GM18519 (cell line): ENCODE measurements around the gene CASP3.
A peak's percentile ranks its signal among the peaks of the same experiment; 100 is the strongest.
"Not testable (repeated sequence)": the region's sequence is repeated elsewhere in the genome, so short reads cannot be mapped to it uniquely, and the experiment has no call there.

Source experiments
- ATAC-seq: cut with Tn5 transposase; IDR thresholded peaks from one replicate; pipeline ENCODE4 v1.9.1; 2021; ENCODE audit warnings: mild to moderate bottlenecking, moderate library complexity; ENCODE audit not compliant: unreplicated experiment, low FRiP score

CASP3 gene

DNA sequence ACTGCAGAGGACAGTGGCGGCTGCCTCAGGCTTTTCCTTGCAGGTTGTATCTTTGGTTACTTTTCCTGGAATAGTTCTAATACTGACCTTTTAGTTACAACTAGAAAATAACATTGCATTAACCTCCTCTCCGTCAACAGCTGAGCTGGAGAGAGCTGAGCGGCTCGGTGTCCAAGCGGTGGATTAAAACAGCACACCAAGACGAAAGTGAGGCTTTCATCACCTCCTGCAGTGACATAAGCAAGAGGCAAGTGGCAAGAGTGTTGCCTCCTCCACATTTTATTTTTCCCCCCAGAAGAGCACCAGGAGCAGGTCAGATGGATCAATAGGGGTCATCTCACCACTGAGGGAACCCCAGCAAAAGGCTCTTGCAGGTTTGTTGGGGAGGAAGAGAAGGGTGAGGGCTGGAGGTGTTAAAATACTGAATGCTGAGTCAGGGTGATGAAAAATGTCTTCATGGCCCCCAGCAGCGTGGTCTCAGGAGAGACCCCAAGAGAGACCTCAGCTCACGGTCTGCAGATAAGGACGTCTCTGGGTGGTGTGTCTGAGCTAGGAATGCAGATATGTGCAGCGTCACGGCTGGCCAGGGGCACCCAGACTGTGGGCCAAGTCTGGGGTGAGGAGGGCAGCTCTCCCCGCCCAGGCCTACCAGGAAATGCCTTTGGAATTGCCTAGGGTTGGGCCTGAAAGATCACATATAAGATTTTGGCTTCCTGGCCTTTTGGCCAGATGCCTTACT lies 50.3 kb downstream of the CASP3 start:
- ATAC-seq, result no peak

GRCh38 chr4:184596617-184597185 lies 52.5 kb downstream of the CASP3 start:
- no peak for ATAC-seq

DNA sequence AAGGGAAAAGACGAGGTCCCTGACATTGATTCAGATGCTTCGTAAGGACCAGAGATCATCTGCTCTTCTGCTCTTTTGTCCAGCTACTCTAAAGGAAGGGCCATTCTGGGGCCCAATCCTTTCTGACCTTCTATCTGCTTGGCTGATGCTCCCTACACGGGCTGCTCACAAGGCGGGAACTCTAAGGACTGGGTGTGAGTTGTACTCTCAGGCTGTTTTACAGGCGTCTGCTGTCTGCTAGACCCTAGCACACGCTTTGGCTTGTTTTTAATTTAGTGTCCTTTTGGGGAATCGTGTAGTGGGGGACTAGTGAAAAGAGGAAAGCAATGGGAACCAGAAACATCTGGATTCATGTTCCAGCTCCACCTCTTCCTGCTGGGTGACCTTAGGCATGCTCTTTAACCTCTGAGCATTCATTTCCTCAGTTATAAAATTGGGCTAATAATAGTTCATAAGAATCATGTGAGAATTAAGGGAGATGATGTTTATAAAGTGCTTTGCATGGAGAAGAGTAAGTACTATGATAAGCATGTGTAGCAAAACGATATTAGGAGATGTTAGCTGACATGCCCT lies 53.1 kb downstream of the CASP3 start:
- no peak for ATAC-seq

GRCh38 chr4:184595430-184595829 lies 53.8 kb downstream of the CASP3 start:
- ATAC-seq, result no peak

DNA sequence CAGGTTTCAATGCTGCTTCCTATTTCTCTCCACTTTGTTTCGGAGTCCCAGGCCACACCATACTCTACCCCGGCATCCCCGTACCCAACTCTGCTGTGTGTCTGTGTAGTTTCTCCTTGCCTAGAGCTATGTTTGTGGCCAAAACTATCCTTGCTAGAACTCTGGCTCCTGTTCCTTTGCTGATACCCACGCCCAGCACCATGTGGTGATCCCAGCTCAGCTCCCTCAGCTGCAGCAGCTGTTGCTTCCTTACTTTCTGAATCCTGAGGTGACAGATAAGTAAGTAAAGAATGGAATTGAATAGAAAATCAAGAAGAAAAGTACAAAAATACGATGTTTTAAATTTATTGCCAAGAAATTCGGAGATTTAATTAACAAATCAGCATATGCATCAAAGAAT lies 55.8 kb downstream of the CASP3 start:
- ATAC-seq, result no peak

DNA sequence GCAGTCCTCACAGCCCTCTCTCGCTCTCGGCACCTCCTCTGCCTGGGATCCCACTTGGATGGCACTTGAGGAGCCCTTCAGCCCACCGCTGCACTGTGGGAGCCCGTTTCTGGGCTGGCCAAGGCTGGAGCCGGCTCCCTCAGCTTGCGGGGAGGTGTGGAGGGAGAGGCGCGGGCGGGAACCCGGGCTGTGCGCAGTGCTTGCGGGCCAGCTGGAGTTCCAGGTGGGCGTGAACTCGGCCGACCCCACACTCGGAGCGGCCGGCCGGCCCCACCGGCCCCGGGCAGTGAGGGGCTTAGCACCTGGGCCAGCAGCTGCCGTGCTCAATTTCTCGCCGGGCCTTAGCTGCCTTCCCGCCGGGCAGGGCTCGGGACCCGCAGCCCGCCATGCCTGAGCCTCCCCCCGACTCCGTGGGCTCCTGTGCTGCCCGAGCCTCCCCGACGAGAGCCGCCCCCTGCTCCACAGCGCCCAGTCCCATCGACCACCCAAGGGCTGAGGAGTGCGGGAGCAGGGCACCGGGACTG lies 57.4 kb downstream of the CASP3 start:
- not testable (repeated sequence) for ATAC-seq

DNA sequence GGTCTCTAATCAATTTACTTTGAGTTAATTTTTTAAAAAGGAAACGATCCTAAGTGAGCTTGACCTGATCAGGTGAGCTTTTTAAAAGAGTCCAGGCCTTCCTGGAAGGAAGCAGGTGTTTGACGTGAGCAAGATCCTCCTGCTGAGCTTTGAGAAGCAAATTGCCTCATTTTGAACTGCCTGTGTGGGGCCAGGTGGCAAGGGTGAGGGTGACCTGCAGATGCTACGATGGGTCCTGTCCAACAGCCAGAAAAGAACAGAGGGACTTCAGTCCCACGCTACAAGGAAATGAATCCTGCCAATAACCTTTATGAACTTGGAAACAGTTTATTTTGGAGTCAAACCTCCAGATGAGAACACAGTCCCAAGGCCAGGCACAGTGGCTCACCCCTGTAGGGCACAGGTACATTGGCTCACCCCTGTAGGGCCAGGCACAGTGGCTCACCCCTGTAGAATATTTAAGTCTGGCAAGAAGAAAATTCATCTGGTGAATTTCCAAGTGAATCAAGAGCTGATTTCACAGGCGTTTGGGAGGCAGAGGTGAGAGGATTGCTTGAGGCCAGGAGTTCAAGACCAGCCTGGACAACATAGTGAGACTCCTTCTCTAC lies 58.1 kb downstream of the CASP3 start:
- ATAC-seq, result no peak

DNA sequence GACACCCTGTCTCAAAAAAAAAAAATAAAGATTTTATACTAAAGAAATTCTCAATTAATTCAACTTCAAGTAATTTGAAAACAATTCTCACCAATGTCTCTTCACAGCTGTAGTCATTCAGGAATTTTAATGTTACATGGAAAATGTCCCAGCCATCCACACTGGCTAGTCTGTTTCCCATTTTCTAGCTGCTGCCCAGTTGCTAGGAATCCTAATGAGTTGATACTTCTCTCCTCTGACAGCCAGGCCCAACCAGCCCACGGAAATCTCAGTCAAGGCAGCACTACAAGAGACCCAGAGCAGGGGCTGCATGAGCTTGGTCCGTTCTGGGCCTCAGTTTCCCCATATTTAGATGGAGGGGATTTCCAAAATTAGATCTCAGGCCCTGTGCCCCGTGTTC lies 59.1 kb downstream of the CASP3 start:
- ATAC-seq, result no peak

DNA sequence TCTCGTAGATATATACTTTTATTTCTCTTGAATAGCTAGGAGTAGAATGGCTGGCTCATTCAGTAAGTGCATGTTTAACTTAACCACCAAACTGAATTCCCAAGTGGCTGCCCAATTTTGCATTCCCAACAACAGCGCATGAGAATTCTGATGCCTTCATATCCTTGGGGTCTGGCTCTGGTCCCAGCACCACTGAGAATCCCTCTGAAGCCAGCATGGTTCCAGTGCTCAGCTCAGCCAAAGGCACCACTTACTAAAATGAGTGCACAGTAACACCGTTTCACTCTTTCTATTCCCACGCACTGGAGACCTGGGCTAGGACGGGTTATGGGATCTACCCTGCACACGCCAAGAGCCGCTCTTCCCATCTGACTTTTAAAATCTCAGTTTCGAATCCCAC lies 60.4 kb downstream of the CASP3 start:
- ATAC-seq, result no peak

DNA sequence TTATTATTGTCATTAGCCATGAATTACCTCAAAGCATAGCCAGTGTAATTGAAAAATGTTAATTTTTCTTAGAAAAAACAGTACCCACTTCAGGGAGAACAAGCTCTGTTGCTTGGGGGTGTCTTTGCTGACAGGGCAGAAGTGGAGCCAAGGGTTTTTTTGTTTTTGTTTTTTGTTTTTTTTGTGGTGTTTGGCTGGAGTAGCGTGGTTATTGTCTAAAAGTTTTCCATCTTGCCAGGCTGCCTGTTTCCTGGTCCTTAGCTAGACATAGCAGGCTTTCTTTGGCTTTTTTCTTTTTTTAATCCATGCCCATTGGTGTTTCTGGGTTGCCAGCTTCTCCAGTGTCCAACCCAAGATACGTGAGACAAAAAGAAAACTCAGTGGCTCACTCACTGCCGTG lies 61.5 kb downstream of the CASP3 start:
- ATAC-seq, result no peak

DNA sequence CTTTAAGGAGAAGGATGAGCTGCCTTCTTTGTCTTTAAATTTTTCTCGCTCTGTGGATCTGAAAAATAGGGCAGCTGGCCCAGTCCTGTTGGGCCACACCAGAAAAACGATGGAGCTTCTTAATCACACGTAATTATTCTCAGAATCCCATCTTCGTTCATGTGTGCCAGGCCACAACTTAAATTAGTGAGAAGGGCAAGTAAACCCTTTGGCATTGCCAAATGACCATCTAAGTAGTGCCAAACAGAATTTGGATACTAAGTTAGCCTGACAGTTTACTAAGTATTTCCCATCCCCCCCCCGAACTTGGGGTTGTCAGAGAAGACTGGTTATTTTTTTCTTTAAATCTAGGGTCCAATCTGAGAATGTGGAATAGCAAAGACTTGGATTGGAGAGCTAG lies 62.0 kb downstream of the CASP3 start:
- no peak for ATAC-seq

DNA sequence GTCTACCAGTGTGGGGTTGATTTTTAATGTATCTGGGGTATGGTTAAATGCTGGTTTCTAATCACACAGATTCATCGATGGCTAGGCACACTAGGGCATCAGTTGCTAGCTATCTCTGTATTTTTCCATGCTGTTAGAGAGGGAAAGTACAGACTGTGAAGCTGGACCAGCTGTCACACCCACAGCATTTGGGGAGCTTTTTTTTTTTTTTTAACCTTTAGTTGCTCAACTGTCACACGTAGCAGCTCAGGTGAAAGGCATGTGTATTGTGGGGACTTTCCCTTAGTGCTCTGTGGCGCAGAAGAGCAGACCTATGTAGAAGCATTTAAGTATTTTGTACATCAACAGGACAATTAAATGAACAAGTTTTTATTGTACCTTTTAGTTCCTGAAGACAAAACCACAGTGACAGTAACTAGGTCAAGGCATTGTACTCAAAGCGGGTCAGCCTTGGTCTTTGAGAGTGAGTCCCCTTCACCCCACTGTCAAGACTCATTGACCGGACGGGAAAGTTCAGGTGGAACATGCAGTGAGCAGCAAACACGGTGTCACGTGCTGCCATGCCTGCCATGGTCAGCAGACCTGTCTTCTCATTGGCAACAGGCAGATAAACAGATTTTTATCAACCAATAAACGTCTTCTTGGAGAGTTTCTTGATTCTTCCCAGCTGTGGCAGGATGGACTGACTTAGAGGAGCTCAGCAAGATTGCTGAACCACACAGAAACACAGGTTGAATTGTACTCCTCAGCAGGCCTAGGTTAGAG lies 65.3 kb downstream of the CASP3 start:
- ATAC-seq, result peak; percentile 53
